IMR-90 (cell line): ENCODE data around the gene CRYBG3. TPM values are rescaled to one million over a fixed set of nuclear protein-coding genes. Genes with fewer than 3 reads are reported as not detected.

Experiments
- ATAC-seq: fragments of 200-7000 bp; cut with Tn5 transposase; 2 replicates; pipeline ENCODE4 v1.9.1; 2020; ENCODE audit warnings: low read depth, mild to moderate bottlenecking, moderate library complexity
- BruUV-seq: library from RNA; stranded (reverse); fragments of 400-500 nt; replicated peaks from 2 replicates; lab custom pipeline; 2021; lab: Mats Ljungman, UMichigan
- CTCF ChIA-PET: fragments of 300-600 bp; formaldehyde crosslinking; extraction: SDS; loops from one replicate; lab custom pipeline; 2021; ENCODE audit warnings: antibody characterized with exemption; lab: Yijun Ruan, JAX
- POLR2A ChIA-PET: fragments of 300-600 bp; sonication (Branson Sonifier 250); formaldehyde crosslinking; loops from one replicate; lab custom pipeline; 2022; ENCODE audit warnings: antibody characterized with exemption; ENCODE audit not compliant: unreplicated experiment; lab: Charles Lee
- DNase-seq: peaks from one replicate; pipeline ENCODE4 v3.0.0; 2013
- H2AFZ ChIP-seq: replicated peaks from 2 replicates; pipeline ENCODE3; 2013; ENCODE audit warnings: low read length, mild to moderate bottlenecking; ENCODE audit not compliant: poor library complexity
- H2AK5ac ChIP-seq: 2 replicates; pipeline ENCODE4 v1.6.1; 2013; ENCODE audit warnings: low read depth, low read length, inconsistent platforms
- H2AK9ac ChIP-seq: replicated peaks from 2 replicates; pipeline ENCODE3; 2013; ENCODE audit warnings: mild to moderate bottlenecking, low read depth, low read length, moderate library complexity; ENCODE audit not compliant: poor library complexity
- H2BK120ac ChIP-seq: 2 replicates; pipeline ENCODE4 v1.6.1; 2013; ENCODE audit warnings: low read depth, low read length, inconsistent platforms
- H2BK15ac ChIP-seq: 3 replicates; pipeline ENCODE4 v1.6.1; 2013; ENCODE audit warnings: low read depth, low read length, inconsistent platforms
- H2BK20ac ChIP-seq: 2 replicates; pipeline ENCODE4 v1.6.1; 2013; ENCODE audit warnings: low read depth, mild to moderate bottlenecking, inconsistent platforms, low read length, moderate library complexity
- H2BK5ac ChIP-seq: 2 replicates; pipeline ENCODE4 v1.6.1; 2013; ENCODE audit warnings: mild to moderate bottlenecking, low read depth, low read length, inconsistent platforms; ENCODE audit not compliant: poor library complexity, severe bottlenecking
- H3K14ac ChIP-seq: replicated peaks from 2 replicates; pipeline ENCODE4 v1.6.1; 2013; ENCODE audit warnings: low read depth, low read length, inconsistent platforms
- H3K18ac ChIP-seq: 2 replicates; pipeline ENCODE4 v1.6.1; 2013; ENCODE audit warnings: low read depth, low read length, control low read depth
- H3K23ac ChIP-seq: 2 replicates; pipeline ENCODE4 v1.6.1; 2013; ENCODE audit warnings: low read depth, low read length, inconsistent platforms
- H3K27ac ChIP-seq: 2 replicates; pipeline ENCODE4 v1.5.1; 2013; ENCODE audit warnings: mild to moderate bottlenecking, control low read depth, low read length; ENCODE audit not compliant: insufficient read depth
- H3K27me3 ChIP-seq: 2 replicates; pipeline ENCODE4 v1.6.1; 2013; ENCODE audit warnings: low read length; ENCODE audit not compliant: control insufficient read depth, insufficient read depth
- H3K36me3 ChIP-seq: 2 replicates; pipeline ENCODE4 v1.6.1; 2013; ENCODE audit warnings: low read length, mixed read lengths; ENCODE audit not compliant: control insufficient read depth, insufficient read depth
- H3K4ac ChIP-seq: 2 replicates; pipeline ENCODE4 v1.6.1; 2013; ENCODE audit warnings: low read depth, low read length, inconsistent platforms
- H3K4me1 ChIP-seq: 2 replicates; pipeline ENCODE4 v1.6.1; 2013; ENCODE audit warnings: low read length, mixed read lengths; ENCODE audit not compliant: control insufficient read depth, insufficient read depth
- H3K4me2 ChIP-seq: 2 replicates; pipeline ENCODE4 v1.6.1; 2013; ENCODE audit warnings: low read depth, mild to moderate bottlenecking, control low read depth, low read length, moderate library complexity
- H3K4me3 ChIP-seq: 2 replicates; pipeline ENCODE4 v1.5.1; 2013; ENCODE audit warnings: low read depth, mild to moderate bottlenecking, control low read depth, low read length, moderate library complexity; ENCODE audit not compliant: insufficient read depth
- H3K56ac ChIP-seq: 2 replicates; pipeline ENCODE4 v1.6.1; 2013; ENCODE audit warnings: low read length, inconsistent platforms; ENCODE audit not compliant: insufficient read depth; ENCODE audit errors: extremely low read depth
- H3K79me1 ChIP-seq, 2 experiments: 2 replicates each; pipeline ENCODE4 v1.6.1; 2013; ENCODE audit warnings: low read length in 2 of 2, inconsistent platforms in 1 of 2, low read depth in 1 of 2
- H3K9ac ChIP-seq: 2 replicates; pipeline ENCODE4 v1.6.1; 2013; ENCODE audit warnings: low read depth, low read length, control low read depth
- H3K9me1 ChIP-seq: 2 replicates; pipeline ENCODE4 v1.6.1; 2013; ENCODE audit warnings: low read length, inconsistent platforms; ENCODE audit not compliant: insufficient read depth
- H3K9me3 ChIP-seq: 2 replicates; pipeline ENCODE4 v1.6.1; 2013; ENCODE audit warnings: low read length; ENCODE audit not compliant: control insufficient read depth, insufficient read depth
- H4K20me1 ChIP-seq: 2 replicates; pipeline ENCODE4 v1.6.1; 2013; ENCODE audit warnings: low read length, inconsistent platforms; ENCODE audit not compliant: insufficient read depth
- H4K5ac ChIP-seq: 2 replicates; pipeline ENCODE4 v1.6.1; 2013; ENCODE audit warnings: mild to moderate bottlenecking, low read depth, low read length, control low read depth
- H4K8ac ChIP-seq, 2 experiments: 2 replicates each; pipeline ENCODE4 v1.6.1; 2013; ENCODE audit warnings: low read depth in 2 of 2, low read length in 2 of 2, control low read depth in 1 of 2, inconsistent platforms in 1 of 2
- H4K91ac ChIP-seq: 2 replicates; pipeline ENCODE4 v1.6.1; 2013; ENCODE audit warnings: low read depth, low read length, inconsistent platforms; ENCODE audit not compliant: insufficient read depth
- BHLHE40 ChIP-seq: fragments of 150-350 bp; IDR thresholded peaks from 2 replicates; pipeline ENCODE4 v1.6.1; 2016; ENCODE audit warnings: mild to moderate bottlenecking, low read depth, low read length
- CEBPB ChIP-seq: IDR thresholded peaks from 2 replicates; pipeline ENCODE4 v1.6.1; 2012; ENCODE audit warnings: low read depth, low read length, improper control_type of control experiment
- CHD1 ChIP-seq: IDR thresholded peaks from 2 replicates; pipeline ENCODE4 v1.6.1; 2012; ENCODE audit warnings: low read depth, low read length, improper control_type of control experiment
- CTCF ChIP-seq: conservative IDR thresholded peaks from 2 replicates; pipeline ENCODE4 v1.5.1; 2012; ENCODE audit warnings: mild to moderate bottlenecking, low read depth, low read length, improper control_type of control experiment
- FOS ChIP-seq: fragments of 150-350 bp; IDR thresholded peaks from 2 replicates; pipeline ENCODE4 v1.6.1; 2016; ENCODE audit warnings: low read depth, low read length
- NFE2L2 ChIP-seq: fragments of 150-350 bp; IDR thresholded peaks from 2 replicates; pipeline ENCODE4 v1.6.1; 2016; ENCODE audit warnings: low read depth, mild to moderate bottlenecking, low read length
- RAD21 ChIP-seq: IDR thresholded peaks from 2 replicates; pipeline ENCODE4 v1.6.1; 2012; ENCODE audit warnings: low read length, improper control_type of control experiment
- RFX5 ChIP-seq: IDR thresholded peaks from 2 replicates; pipeline ENCODE4 v1.8.0; 2012; ENCODE audit warnings: low read depth, mild to moderate bottlenecking, low read length, moderate library complexity
- WGBS, 2 experiments: methylation state at CpG; one replicate each; pipeline versions ENCODE4 v1.1.5 to v1.1.7; 2013; ENCODE audit warnings: missing lambda C conversion rate in 2 of 2; ENCODE audit not compliant: insufficient read length in 1 of 2; ENCODE audit errors: extremely low coverage in 2 of 2; 5-methylcytosine and 5-hydroxymethylcytosine counted together
- dilution Hi-C: fragments of 300-500 bp; cut with HindIII; formaldehyde crosslinking; loops from one replicate; pipeline ENCODE4 v1.14.3; 2018; ENCODE audit warnings: low sequenced_read_pairs; ENCODE audit not compliant: unreplicated experiment
- in situ Hi-C: fragments of 300-500 bp; cut with MboI; formaldehyde crosslinking; loops from 3 replicates; pipeline ENCODE4 v1.14.3; 2019; ENCODE audit warnings: low sequenced_read_pairs, inconsistent platforms, mixed read lengths
- intact Hi-C: fragments of 100-400 bp; cut with micrococcal nuclease; formaldehyde crosslinking; loops from 2 replicates; pipeline ENCODE4 v1.10.0; 2022
- polyA plus RNA-seq, 3 experiments: library from polyadenylated mRNA; depleted of rRNA; stranded (reverse); fragments of >200 nt; gene quantifications; 2 replicates each; pipeline ENCODE4 v1.2.3, GENCODE V29; 2012; ENCODE audit warnings: low replicate concordance in 1 of 3
- total RNA-seq: library from RNA; depleted of rRNA; stranded (reverse); fragments of >200 nt; gene quantifications from 2 replicates; pipeline ENCODE4 v1.2.3, GENCODE V29; 2012

Gene CRYBG3
- total and polyA plus RNA-seq, 2 of the 4 experiments (the other 2 are of a cell fraction), result 4.9 to 26.2 TPM

GRCh38 chr3:97917813-97918536 is 96.2 kb downstream of the CRYBG3 start:
- no peak overlapping the region for H3K4me2 ChIP-seq
- no peaks in the 10 kb centered on the region for H4K20me1 ChIP-seq
- no peak overlapping the region for H4K91ac ChIP-seq
- H2BK120ac ChIP-seq, result no peak overlapping the region
- H2AK9ac ChIP-seq, result no peak overlapping the region
- H4K5ac ChIP-seq, result no peak overlapping the region
- no peak overlapping the region for H3K14ac ChIP-seq
- peaks cover 5% of the 10 kb centered on the region; the same call in 1 of the 2 replicates for H3K36me3 ChIP-seq
- no peak overlapping the region for H3K56ac ChIP-seq
- no peak overlapping the region for H3K18ac ChIP-seq
- H3K4me3 ChIP-seq, result no peak overlapping the region
- intact Hi-C loops, result no loop called here
- H3K4me1 ChIP-seq, result no peaks in the 10 kb centered on the region
- DNase-seq (peak; percentile 69), ATAC-seq (peak; percentile 82)
- H2BK20ac ChIP-seq, result no peak overlapping the region
- H2AK5ac ChIP-seq, result no peak overlapping the region
- H3K9me3 ChIP-seq, result no peaks in the 10 kb centered on the region
- dilution Hi-C loops, result no loop called here
- H3K9me1 ChIP-seq, result no peaks in the 10 kb centered on the region
- POLR2A ChIA-PET, result no interaction called here
- WGBS, 2 experiments, result no CpG with 5 or more reads among the region's 3 CpGs
- H3K27me3 ChIP-seq, result no peaks in the 10 kb centered on the region
- CTCF ChIA-PET, result interaction anchor here (1.1 kb wide), 1 partner anchor 37 kb away, joined by 3 read pairs; no protein-coding TSS in a partner anchor
- no peak overlapping the region for H3K9ac ChIP-seq
- H3K23ac ChIP-seq, result no peak overlapping the region
- TF ChIP-seq BHLHE40 (no peak), NFE2L2 (no peak), CTCF (no peak), CHD1 (no peak), RAD21 (no peak), RFX5 (no peak), CEBPB (peak; percentile 56), FOS (no peak)
- no peak overlapping the region for H2BK5ac ChIP-seq
- in situ Hi-C loops, result no loop called here
- no peak overlapping the region for H2BK15ac ChIP-seq
- H2AFZ ChIP-seq, result no peak overlapping the region
- H3K27ac ChIP-seq, result no peak overlapping the region
- H3K79me1 ChIP-seq, result no peaks in the 10 kb centered on the region
- no peak overlapping the region for H4K8ac ChIP-seq
- BruUV-seq, result no TSS peak
- H3K4ac ChIP-seq, result no peak overlapping the region
